Thyroid gland (tissue), 4 donors: ENCODE results near the gene STKLD1. TPM values are rescaled to one million over a fixed set of nuclear protein-coding genes. Genes with fewer than 3 reads are reported as not detected.
A peak's percentile ranks its signal among the peaks of the same experiment; 100 is the strongest.
"Not testable (repeated sequence)": the region's sequence is repeated elsewhere in the genome, so short reads cannot be mapped to it uniquely, and the experiment has no call there.

Experiments
- DNase-seq, 2 donors: peaks; one replicate each; pipeline ENCODE4 v3.0.0-alpha.2; 2019
- H3K27ac ChIP-seq, 3 donors: fragments of 200-600 bp; sonication (generic); 1 replicate in 2 of 3; 2 replicates in 1 of 3; pipeline ENCODE4 v1.5.1; 2016 to 2019; ENCODE audit warnings: mild to moderate bottlenecking in 1 of 3, moderate library complexity in 1 of 3
- H3K27me3 ChIP-seq: fragments of 200-600 bp; sonication (generic); one replicate; pipeline ENCODE4 v1.5.1; 2019
- H3K36me3 ChIP-seq, 2 donors: fragments of 200-600 bp; sonication (generic); one replicate each; pipeline ENCODE4 v1.5.1; 2016 to 2019
- H3K4me1 ChIP-seq, 2 donors: fragments of 200-600 bp; sonication (generic); one replicate each; pipeline ENCODE4 v1.5.1; 2017 to 2019
- H3K4me3 ChIP-seq, 3 donors: fragments of 200-600 bp; sonication (generic); replicated peaks in 1 of 3; 1 replicate in 2 of 3; 2 replicates in 1 of 3; pipeline ENCODE4 v1.5.1; 2016; ENCODE audit warnings: mild to moderate bottlenecking in 1 of 3
- H3K9me3 ChIP-seq: fragments of 200-600 bp; sonication (generic); one replicate; pipeline ENCODE4 v1.5.1; 2017
- POLR2A ChIP-seq, 2 donors: fragments of 450-650 bp; IDR thresholded peaks; one replicate each; pipeline ENCODE4 v1.6.1; 2017; ENCODE audit warnings: antibody characterized with exemption in 2 of 2, mild to moderate bottlenecking in 2 of 2, moderate library complexity in 1 of 2
- WGBS, 2 donors: methylation state at CpG; one replicate each; pipeline ENCODE4 v1.1.5; 2017; 5-methylcytosine and 5-hydroxymethylcytosine counted together
- intact Hi-C: fragments of 100-400 bp; cut with DNase I; formaldehyde crosslinking; loops from one replicate; pipeline ENCODE4 v1.15.1; 2023
- total RNA-seq, 4 donors: library from RNA; depleted of rRNA; stranded (reverse); fragments of >200 nt; gene quantifications; one replicate each; pipeline ENCODE4 v1.2.3, GENCODE V29; 2016
- TF ChIP-seq, protein P1 (sequence below), 6 experiments: fragments of 200-600 bp in 3 of 6; fragments of 450-650 bp in 3 of 6; sonication (generic) in 3 of 6; IDR thresholded peaks; one replicate each; pipeline ENCODE4 v1.5.1; 2016 to 2019; ENCODE audit warnings: antibody characterized with exemption in 6 of 6, mild to moderate bottlenecking in 2 of 6, inconsistent platforms in 1 of 6, moderate library complexity in 1 of 6

STKLD1 gene
- 1 to 10 TPM in 2 of 4 donors, not detected in 2; 1.6 to 2.2 TPM for total RNA-seq

DNA sequence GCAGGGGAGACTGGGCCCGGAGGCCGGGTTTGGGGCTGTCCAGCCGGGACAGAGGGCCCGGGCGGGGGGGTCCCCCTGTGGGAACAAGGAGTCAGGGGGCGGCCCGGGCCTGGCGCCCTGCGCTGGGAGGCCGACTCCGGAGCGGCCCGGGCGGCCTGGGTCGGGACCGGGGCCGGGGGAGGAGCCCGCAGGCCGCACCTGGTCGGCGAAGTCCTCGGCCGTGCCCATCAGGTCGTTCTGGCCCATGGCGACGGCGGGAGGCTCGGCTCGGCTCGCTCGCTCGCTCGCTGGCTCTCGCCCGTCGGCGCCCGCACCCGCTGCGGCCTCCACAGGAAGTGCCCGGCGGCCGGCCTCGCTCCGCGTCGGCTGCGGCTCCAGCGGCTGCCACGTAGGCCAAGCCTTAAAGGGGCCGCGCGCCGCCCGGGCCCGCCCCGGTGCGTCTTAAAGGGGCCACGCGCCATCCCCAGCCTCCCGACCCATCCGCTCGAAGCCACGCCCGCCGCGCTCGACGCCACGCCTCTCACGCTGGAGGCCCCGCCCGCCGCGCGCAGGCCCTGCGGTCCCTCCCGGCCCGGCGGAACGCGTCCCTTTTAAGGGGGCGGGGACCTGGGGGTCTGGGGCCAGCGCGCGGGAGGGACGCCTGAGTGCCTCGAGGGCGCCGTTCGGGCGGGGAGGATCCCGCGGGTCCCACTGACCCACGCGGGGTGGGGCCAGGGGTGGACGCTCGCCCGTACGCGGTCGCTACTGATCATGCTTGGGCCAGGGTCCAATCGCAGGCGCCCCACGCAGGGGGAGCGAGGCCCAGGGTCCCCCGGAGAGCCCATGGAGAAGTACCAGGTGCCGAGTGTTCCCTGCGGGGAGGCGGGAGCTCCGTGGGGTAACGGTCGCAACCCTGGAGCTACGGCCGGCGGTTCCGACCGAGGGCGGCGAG lies at the start of gene STKLD1, which contains the start of gene SURF4:
TSS of gene STKLD1 (plus strand) at position 643 of the 931 bp plus-strand sequence. CDS start at position 751, 108 bp downstream.
TSS of gene SURF4 (minus strand) at position 337 of the 931 bp plus-strand sequence. CDS start at position 246, 91 bp downstream.
- intact Hi-C loops: loop anchor here (5.0 kb wide), 1 partner anchor 39 kb away; the partner anchor contains the start of gene SURF6
- Histone ChIP-seq H3K4me3 (peak within 1 kb of the TSS; percentile 56 to 97 (median 79)), H3K9me3 (no peaks in the 10 kb centered on the region), H3K4me1 (peaks cover 34 to 42% of the 10 kb centered on the region in 2 donors), H3K27me3 (no peaks in the 10 kb centered on the region), H3K36me3 (peaks cover 0 to 6% of the 10 kb centered on the region in 2 donors), H3K27ac (peak within 1 kb of the TSS; percentile 81 to 93 (median 92))
- WGBS, 2 donors: 0 to 1% methylated on average over 24 to 33 of the region's 120 CpGs
- TF ChIP-seq, protein P1, sequence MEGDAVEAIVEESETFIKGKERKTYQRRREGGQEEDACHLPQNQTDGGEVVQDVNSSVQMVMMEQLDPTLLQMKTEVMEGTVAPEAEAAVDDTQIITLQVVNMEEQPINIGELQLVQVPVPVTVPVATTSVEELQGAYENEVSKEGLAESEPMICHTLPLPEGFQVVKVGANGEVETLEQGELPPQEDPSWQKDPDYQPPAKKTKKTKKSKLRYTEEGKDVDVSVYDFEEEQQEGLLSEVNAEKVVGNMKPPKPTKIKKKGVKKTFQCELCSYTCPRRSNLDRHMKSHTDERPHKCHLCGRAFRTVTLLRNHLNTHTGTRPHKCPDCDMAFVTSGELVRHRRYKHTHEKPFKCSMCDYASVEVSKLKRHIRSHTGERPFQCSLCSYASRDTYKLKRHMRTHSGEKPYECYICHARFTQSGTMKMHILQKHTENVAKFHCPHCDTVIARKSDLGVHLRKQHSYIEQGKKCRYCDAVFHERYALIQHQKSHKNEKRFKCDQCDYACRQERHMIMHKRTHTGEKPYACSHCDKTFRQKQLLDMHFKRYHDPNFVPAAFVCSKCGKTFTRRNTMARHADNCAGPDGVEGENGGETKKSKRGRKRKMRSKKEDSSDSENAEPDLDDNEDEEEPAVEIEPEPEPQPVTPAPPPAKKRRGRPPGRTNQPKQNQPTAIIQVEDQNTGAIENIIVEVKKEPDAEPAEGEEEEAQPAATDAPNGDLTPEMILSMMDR (IDR thresholded peaks at IDR 0.05): peak in 1 of 6 experiments; percentile 36
- peak in 1 of 2 donors; percentile 92 for TF ChIP-seq POLR2A (IDR thresholded peaks at IDR 0.05)
- DNase-seq: peak; percentile 95 to 96

DNA sequence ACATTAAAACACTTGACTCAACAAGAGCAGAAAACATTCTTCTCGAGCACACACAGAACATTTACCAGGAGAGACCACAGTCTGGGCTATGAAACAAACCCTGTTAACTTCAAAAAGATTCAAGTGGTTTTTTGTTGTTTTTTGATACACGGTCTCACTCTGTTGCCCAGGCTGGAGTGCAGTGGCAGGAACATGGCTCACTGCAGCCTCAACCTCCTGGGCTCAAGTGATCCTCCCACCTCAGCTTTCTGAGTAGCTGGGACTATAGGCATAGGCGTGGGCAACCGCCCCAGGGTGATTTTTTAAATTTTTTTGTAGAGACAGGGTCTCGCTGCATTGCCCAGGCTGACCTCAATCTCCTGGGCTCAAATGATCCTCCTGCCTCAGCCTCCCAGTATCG lies 49.1 kb upstream of the STKLD1 start:
- Histone ChIP-seq H3K36me3 (peaks cover 16 to 17% of the 10 kb centered on the region in 2 donors), H3K4me1 (peaks cover 8 to 16% of the 10 kb centered on the region in 2 donors), H3K27ac (peak overlapping the region in 2 of 3 donors; percentile 8 to 75)
- H3K4me3 ChIP-seq, H3K27me3 ChIP-seq, H3K9me3 ChIP-seq, intact Hi-C loops: not testable (repeated sequence)
- 34 to 44% methylated on average over 6 of the region's 6 CpGs for WGBS, 2 donors
- DNase-seq: peak; percentile 81 to 84

DNA sequence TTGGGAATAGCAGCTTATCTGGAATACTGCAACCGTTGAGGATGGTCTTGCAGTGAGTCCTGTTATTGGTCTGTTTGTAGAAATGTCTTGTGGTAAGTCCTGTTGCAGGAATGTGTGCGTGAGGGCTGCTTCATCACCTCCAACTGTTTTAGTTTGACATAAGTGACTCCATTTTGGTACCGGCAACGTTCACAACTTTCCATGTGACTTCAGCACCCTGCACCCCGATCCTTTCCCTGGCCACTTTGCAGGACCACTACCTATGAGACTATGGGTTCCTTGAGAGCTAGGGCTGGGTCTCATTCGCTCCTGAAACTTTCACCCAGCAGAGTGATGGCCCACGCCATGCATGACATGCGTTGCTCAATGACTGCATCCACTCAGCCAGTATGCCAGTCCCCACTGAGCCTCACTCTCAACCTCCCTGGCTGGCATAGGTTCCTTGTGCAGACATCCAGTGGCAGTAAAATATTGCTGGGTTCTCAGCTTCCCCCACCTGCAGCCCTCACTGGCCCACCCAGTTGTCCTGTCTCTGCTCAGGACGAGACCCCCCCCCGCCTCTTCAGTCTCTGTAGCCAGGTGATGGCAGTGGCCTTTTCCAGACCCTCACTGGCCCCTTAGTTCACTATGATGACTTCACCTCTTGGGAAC lies 48.2 kb upstream of the STKLD1 start:
- intact Hi-C loops: no loop called here
- no peak for DNase-seq
- 89 to 92% methylated on average over 10 of the region's 10 CpGs for WGBS, 2 donors
- no peaks in the 10 kb centered on the region for H3K27me3 ChIP-seq
- H3K9me3 ChIP-seq: no peaks in the 10 kb centered on the region
- H3K36me3 ChIP-seq: peaks cover 25% of the 10 kb centered on the region in 2 donors
- H3K27ac ChIP-seq: peak overlapping the region in 2 of 3 donors; percentile 8 to 33
- no peak overlapping the region for H3K4me3 ChIP-seq
- no peak for TF ChIP-seq POLR2A (IDR thresholded peaks at IDR 0.05)
- TF ChIP-seq, protein P1 (IDR thresholded peaks at IDR 0.05): no peak
- peaks cover 8 to 16% of the 10 kb centered on the region in 2 donors for H3K4me1 ChIP-seq

DNA sequence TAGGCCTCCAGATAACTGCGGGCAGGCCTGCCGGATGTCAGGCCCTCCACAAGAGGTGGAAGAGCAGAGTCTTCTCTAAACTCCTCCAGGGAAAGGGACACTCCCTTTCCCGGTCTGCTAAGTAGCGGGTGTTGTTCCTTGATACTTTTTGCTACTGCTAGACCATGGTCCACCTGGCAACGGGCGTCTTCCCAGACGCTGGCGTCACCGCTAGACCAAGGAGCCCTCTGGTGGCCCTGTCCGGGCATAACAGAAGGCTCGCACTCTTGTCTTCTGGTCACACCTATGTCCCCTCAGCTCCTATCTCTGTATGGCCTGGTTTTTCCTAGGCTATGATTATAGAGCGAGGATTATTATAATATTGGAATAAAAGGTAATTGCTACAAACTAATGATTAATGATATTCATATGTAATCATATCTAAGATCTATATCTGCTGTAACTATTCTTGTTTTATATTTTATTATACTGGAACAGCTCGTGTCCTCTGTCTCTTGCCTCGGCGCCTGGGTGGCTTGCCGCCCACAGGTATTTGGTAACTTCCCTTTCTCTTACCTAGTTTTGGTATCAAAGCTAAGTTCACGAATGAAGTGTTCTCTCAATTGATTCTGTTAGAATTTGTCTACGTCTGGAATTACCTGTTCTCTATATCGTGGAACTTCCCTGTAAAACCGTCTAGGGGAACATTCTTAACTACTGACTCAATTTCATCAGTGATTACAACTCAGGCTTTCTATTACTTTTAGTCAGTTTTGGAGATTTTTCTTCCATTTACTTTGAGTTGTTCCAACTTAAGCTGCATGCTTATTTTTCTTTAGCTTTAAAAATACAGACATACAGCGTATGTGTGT lies 46.6 kb upstream of the STKLD1 start:
- not testable (repeated sequence) for H3K4me3 ChIP-seq, H3K27ac ChIP-seq, H3K27me3 ChIP-seq, H3K9me3 ChIP-seq
- 52 to 60% methylated on average over 21 of the region's 21 CpGs for WGBS, 2 donors
- peak; percentile 75 to 77 for DNase-seq
- intact Hi-C loops: loop anchor here (5.0 kb wide), 1 partner anchor 142 kb away; no protein-coding TSS in a partner anchor
- TF ChIP-seq, protein P1 (IDR thresholded peaks at IDR 0.05): peak; percentile 63 to 90 (median 78)
- Histone ChIP-seq H3K36me3 (peaks cover 39 to 40% of the 10 kb centered on the region in 2 donors), H3K4me1 (peaks cover 12 to 23% of the 10 kb centered on the region in 2 donors)
